ENCODE measurements around the gene NOP9.

NOP9 gene

GRCh38 chr14:24348186-24348585 is 48.5 kb downstream of the NOP9 start:
- Histone ChIP-seq H3K4me1 (ENCODE audit: control insufficient read depth, low read length) (no peaks in the 10 kb centered on the region), H3K36me3 (ENCODE audit: control insufficient read depth, low read length) (no peaks in the 10 kb centered on the region), H3K27ac (ENCODE audit: low read depth, low read length) (no peak overlapping the region), H3K9me2 (replicated peaks; ENCODE audit: control insufficient read depth, low read length) (no peaks in the 10 kb centered on the region), H3K9me3 (ENCODE audit: control insufficient read depth, insufficient read depth, low read length) (no peaks in the 10 kb centered on the region), H3K27me3 (ENCODE audit: control insufficient read depth, low read length) (peaks cover 46% of the 10 kb centered on the region), H3K4me2 (ENCODE audit: low read length) (no peak overlapping the region), H3K79me2 (ENCODE audit: control insufficient read depth, low read length) (no peaks in the 10 kb centered on the region), H3K4me3 (ENCODE audit: low read length) (no peak overlapping the region), H4K20me1 (ENCODE audit: control insufficient read depth, insufficient read depth, low read depth, low read length) (no peaks in the 10 kb centered on the region), H3F3A (ENCODE audit: control insufficient read depth, insufficient read depth) (no peaks in the 10 kb centered on the region; the same call in 1 of the 2 replicates)
- TF ChIP-seq CTCF (IDR thresholded peaks at IDR 0.05; ENCODE audit: low read depth, low read length, poor library complexity, severe bottlenecking) (no peak), EZH2phosphoT487 (IDR thresholded peaks at IDR 0.05; ENCODE audit: borderline replicate concordance, low read length) (no peak)

GRCh38 chr14:24349742-24350141 is 50.1 kb downstream of the NOP9 start:
- Histone ChIP-seq H3K79me2 (ENCODE audit: control insufficient read depth, low read length) (no peaks in the 10 kb centered on the region), H4K20me1 (ENCODE audit: control insufficient read depth, insufficient read depth, low read depth, low read length) (no peaks in the 10 kb centered on the region), H3K36me3 (ENCODE audit: control insufficient read depth, low read length) (no peaks in the 10 kb centered on the region), H3K27ac (ENCODE audit: low read depth, low read length) (no peak overlapping the region), H3K27me3 (ENCODE audit: control insufficient read depth, low read length) (peaks cover 45% of the 10 kb centered on the region), H3K4me1 (ENCODE audit: control insufficient read depth, low read length) (peaks cover 4% of the 10 kb centered on the region; the same call in 1 of the 2 replicates), H3K9me2 (replicated peaks; ENCODE audit: control insufficient read depth, low read length) (no peaks in the 10 kb centered on the region), H3K9me3 (ENCODE audit: control insufficient read depth, insufficient read depth, low read length) (no peaks in the 10 kb centered on the region), H3K4me2 (ENCODE audit: low read length) (no peak overlapping the region), H3K4me3 (ENCODE audit: low read length) (no peak overlapping the region), H3F3A (ENCODE audit: control insufficient read depth, insufficient read depth) (no peaks in the 10 kb centered on the region)
- no peak for TF ChIP-seq EZH2phosphoT487 (IDR thresholded peaks at IDR 0.05; ENCODE audit: borderline replicate concordance, low read length)
- TF ChIP-seq CTCF (IDR thresholded peaks at IDR 0.05; ENCODE audit: low read depth, low read length, poor library complexity, severe bottlenecking) = no peak

- TF ChIP-seq EZH2phosphoT487 (IDR thresholded peaks at IDR 0.05; ENCODE audit: borderline replicate concordance, low read length) (no peak), CTCF (IDR thresholded peaks at IDR 0.05; ENCODE audit: low read depth, low read length, poor library complexity, severe bottlenecking) (peak; percentile 13)
- no peaks in the 10 kb centered on the region for H3K9me2 ChIP-seq (replicated peaks; ENCODE audit: control insufficient read depth, low read length)
- no peaks in the 10 kb centered on the region for H3K36me3 ChIP-seq (ENCODE audit: control insufficient read depth, low read length)
- H3K27me3 ChIP-seq (ENCODE audit: control insufficient read depth, low read length) = peaks cover 43% of the 10 kb centered on the region
- peaks cover 4% of the 10 kb centered on the region; the same call in 1 of the 2 replicates for H3K4me1 ChIP-seq (ENCODE audit: control insufficient read depth, low read length)
- H3K4me3 ChIP-seq (ENCODE audit: low read length) = no peak overlapping the region
- no peaks in the 10 kb centered on the region for H3K79me2 ChIP-seq (ENCODE audit: control insufficient read depth, low read length)
- no peaks in the 10 kb centered on the region for H4K20me1 ChIP-seq (ENCODE audit: control insufficient read depth, insufficient read depth, low read depth, low read length)
- H3F3A ChIP-seq (ENCODE audit: control insufficient read depth, insufficient read depth) = no peaks in the 10 kb centered on the region
- no peak overlapping the region for H3K4me2 ChIP-seq (ENCODE audit: low read length)
- no peak overlapping the region for H3K27ac ChIP-seq (ENCODE audit: low read depth, low read length)
- H3K9me3 ChIP-seq (ENCODE audit: control insufficient read depth, insufficient read depth, low read length) = no peaks in the 10 kb centered on the region
Measured at GRCh38 chr14:24351517-24351916, 51.9 kb downstream of the NOP9 start.
